OCI-M2 (cell line): ENCODE measurements around the gene DMXL2.
"Not testable (repeated sequence)": the region's sequence is repeated elsewhere in the genome, so short reads cannot be mapped to it uniquely, and the experiment has no call there.

ENCODE experiments used
- DNase-seq: peaks from one replicate; lab custom pipeline; 2025; ENCODE audit not compliant: unreplicated experiment; lab: John Stamatoyannopoulos, UW

DMXL2 gene

GRCh38 chr15:51494411-51495314, 127.9 kb downstream of the DMXL2 start:
- no peak for DNase-seq

- no peak for DNase-seq
Measured at GRCh38 chr15:51493892-51494291, 128.7 kb downstream of the DMXL2 start.

- DNase-seq: no peak
Measured at GRCh38 chr15:51492528-51492927, 130.0 kb downstream of the DMXL2 start.

- DNase-seq: no peak
Measured at GRCh38 chr15:51491941-51492340, 130.6 kb downstream of the DMXL2 start.

GRCh38 chr15:51484781-51485180, 137.8 kb downstream of the DMXL2 start:
- DNase-seq: no peak

GRCh38 chr15:51483985-51484384, 138.6 kb downstream of the DMXL2 start:
- DNase-seq: no peak

- DNase-seq: no peak
Measured at GRCh38 chr15:51483520-51483919, 139.1 kb downstream of the DMXL2 start.

- DNase-seq: no peak
Measured at GRCh38 chr15:51475736-51476135, 146.8 kb downstream of the DMXL2 start.

GRCh38 chr15:51470512-51470911, 152.1 kb downstream of the DMXL2 start:
- no peak for DNase-seq

GRCh38 chr15:51460796-51461195, 161.8 kb downstream of the DMXL2 start:
- no peak for DNase-seq

- no peak for DNase-seq
Measured at GRCh38 chr15:51450001-51450400, 172.6 kb downstream of the DMXL2 start.

- no peak for DNase-seq
Measured at GRCh38 chr15:51448622-51449399, 173.8 kb downstream of the DMXL2 start.

- DNase-seq: no peak
Measured at GRCh38 chr15:51447855-51448621, 174.5 kb downstream of the DMXL2 start.

GRCh38 chr15:51446029-51446744, 176.4 kb downstream of the DMXL2 start:
- not testable (repeated sequence) for DNase-seq

GRCh38 chr15:51444807-51445206, 177.8 kb downstream of the DMXL2 start:
- DNase-seq: no peak

GRCh38 chr15:51444112-51444511, 178.5 kb downstream of the DMXL2 start:
- DNase-seq: no peak

- no peak for DNase-seq
Measured at GRCh38 chr15:51443282-51443914, 179.2 kb downstream of the DMXL2 start.

GRCh38 chr15:51438526-51438925, 184.0 kb downstream of the DMXL2 start:
- DNase-seq: no peak

GRCh38 chr15:51425517-51426040, 197.0 kb downstream of the DMXL2 start:
- DNase-seq: no peak

GRCh38 chr15:51424780-51425179, 197.8 kb downstream of the DMXL2 start:
- no peak for DNase-seq
